Cardiac muscle cell (in vitro differentiated cells and primary cell): ENCODE measurements around the gene CASK. TPM values are rescaled to one million over a fixed set of nuclear protein-coding genes. Genes with fewer than 3 reads are reported as not detected.
"Not testable (repeated sequence)": the region's sequence is repeated elsewhere in the genome, so short reads cannot be mapped to it uniquely, and the experiment has no call there.

Source experiments
- DNase-seq, 2 donors: peaks; one replicate each; pipeline versions ENCODE4 v3.0.0 to v3.0.0-alpha.2; 2010 to 2017; ENCODE audit warnings: low read depth in 1 of 2, low spot score in 1 of 2
- H3K27ac ChIP-seq: fragments of 200-600 bp; sonication (generic); 2 replicates; pipeline ENCODE4 v1.5.1; 2016
- H3K27me3 ChIP-seq: fragments of 200-600 bp; sonication (generic); 2 replicates; pipeline ENCODE4 v1.6.0; 2016; ENCODE audit warnings: control low read depth
- H3K36me3 ChIP-seq: fragments of 200-600 bp; sonication (generic); 2 replicates; pipeline ENCODE4 v1.5.1; 2016; ENCODE audit warnings: control low read depth
- H3K4me1 ChIP-seq: fragments of 200-600 bp; sonication (generic); 2 replicates; pipeline ENCODE4 v1.8.1; 2017; ENCODE audit warnings: low read depth, mild to moderate bottlenecking, mixed run types
- H3K4me3 ChIP-seq: fragments of 200-600 bp; sonication (generic); 2 replicates; pipeline ENCODE4 v1.5.1; 2016; ENCODE audit warnings: mild to moderate bottlenecking
- H3K9me3 ChIP-seq: fragments of 200-600 bp; sonication (generic); 2 replicates; pipeline ENCODE4 v1.5.1; 2017; ENCODE audit warnings: low read depth, mild to moderate bottlenecking, control low read depth
- polyA plus RNA-seq: library from polyadenylated mRNA; unstranded; fragments of >200 nt; fragmentation: Nextera tagmentation; extraction: Ambion mirVana; gene quantifications from 2 replicates; pipeline ENCODE4 v1.2.1, GENCODE V29; 2016
- total RNA-seq: library from RNA; depleted of rRNA; stranded (reverse); fragments of >200 nt; gene quantifications from 2 replicates; pipeline ENCODE4 v1.2.3, GENCODE V29; 2016
- TF ChIP-seq, protein P1 (sequence below): IDR thresholded peaks from 2 replicates; pipeline ENCODE4 v1.5.1; 2012; ENCODE audit warnings: low read depth, mild to moderate bottlenecking, low read length

The CASK gene
- total and polyA plus RNA-seq, 2 experiments from 2014 or later = 40.0 to 44.6 TPM

DNA sequence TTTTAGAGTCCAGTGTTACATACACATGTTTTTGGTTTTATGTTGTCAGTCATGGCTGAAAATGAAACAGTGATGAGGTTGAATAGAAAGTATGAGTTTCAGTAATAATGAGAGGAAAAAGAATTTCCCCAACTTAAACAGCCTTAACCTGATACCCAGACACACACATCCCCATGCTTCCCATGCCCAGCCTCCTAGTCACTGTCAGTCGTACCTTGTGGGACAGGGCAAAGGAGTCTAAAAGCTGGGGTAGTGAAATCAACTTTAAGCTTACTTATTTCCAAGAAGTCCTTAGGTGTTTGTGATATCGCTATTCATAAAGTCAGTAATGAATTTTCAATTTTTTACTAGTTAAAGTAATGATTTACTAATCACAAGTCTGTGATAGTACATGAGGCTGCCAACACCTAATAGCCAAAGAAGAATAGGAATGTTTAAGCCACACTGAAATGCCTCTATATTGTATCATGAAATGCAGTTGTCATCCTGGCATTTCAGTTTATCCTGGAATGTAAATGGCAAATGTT, 258.9 kb downstream of the CASK start:
- no peak overlapping the region for H3K4me3 ChIP-seq
- no peaks in the 10 kb centered on the region for H3K9me3 ChIP-seq
- H3K27ac ChIP-seq = no peak overlapping the region
- H3K36me3 ChIP-seq = peaks cover 10% of the 10 kb centered on the region
- H3K4me1 ChIP-seq = no peaks in the 10 kb centered on the region
- TF ChIP-seq, protein P1, sequence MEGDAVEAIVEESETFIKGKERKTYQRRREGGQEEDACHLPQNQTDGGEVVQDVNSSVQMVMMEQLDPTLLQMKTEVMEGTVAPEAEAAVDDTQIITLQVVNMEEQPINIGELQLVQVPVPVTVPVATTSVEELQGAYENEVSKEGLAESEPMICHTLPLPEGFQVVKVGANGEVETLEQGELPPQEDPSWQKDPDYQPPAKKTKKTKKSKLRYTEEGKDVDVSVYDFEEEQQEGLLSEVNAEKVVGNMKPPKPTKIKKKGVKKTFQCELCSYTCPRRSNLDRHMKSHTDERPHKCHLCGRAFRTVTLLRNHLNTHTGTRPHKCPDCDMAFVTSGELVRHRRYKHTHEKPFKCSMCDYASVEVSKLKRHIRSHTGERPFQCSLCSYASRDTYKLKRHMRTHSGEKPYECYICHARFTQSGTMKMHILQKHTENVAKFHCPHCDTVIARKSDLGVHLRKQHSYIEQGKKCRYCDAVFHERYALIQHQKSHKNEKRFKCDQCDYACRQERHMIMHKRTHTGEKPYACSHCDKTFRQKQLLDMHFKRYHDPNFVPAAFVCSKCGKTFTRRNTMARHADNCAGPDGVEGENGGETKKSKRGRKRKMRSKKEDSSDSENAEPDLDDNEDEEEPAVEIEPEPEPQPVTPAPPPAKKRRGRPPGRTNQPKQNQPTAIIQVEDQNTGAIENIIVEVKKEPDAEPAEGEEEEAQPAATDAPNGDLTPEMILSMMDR = no peak
- DNase-seq = no peak
- H3K27me3 ChIP-seq = no peaks in the 10 kb centered on the region

DNA sequence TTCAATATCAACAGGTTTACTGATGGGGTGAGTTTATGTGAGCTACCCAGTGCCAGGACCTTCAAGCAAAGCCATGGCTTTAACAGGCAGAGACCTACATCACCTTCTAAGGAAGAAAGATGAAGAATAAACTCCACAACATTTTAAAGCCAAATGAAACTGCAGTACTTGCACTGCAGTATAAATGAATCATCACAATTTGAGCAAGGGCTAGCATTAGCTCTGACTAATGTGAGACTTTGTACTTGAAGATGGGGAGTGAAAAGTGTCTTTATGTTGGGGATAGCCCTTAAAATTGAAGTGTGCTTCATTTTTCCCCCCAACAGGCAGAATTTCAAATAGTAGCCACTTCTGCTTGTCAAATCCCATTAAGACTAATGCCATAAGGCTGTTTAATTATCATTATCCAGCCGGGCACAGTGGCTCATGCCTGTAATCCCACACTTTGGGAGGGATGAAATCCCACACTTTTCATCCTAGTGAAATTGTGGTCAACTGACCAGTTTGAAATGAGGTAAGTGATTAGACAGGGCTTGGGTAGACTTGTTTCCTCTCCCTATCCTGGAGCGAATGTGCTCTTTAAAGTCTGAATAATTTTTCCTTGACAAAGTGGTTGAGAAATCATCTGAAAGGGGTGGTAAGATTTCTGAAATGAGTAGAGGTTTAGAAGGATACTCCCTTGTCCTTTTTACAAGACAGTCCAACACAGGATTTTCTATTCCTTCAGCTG, 261.8 kb downstream of the CASK start:
- H3K36me3 ChIP-seq = peaks cover 16% of the 10 kb centered on the region
- peak in 1 of 2 donors; percentile 26 for DNase-seq
- no peaks in the 10 kb centered on the region for H3K9me3 ChIP-seq
- no peaks in the 10 kb centered on the region for H3K27me3 ChIP-seq
- H3K4me3 ChIP-seq = no peak overlapping the region
- TF ChIP-seq, protein P1 = no peak
- H3K27ac ChIP-seq = no peak overlapping the region
- no peaks in the 10 kb centered on the region for H3K4me1 ChIP-seq

DNA sequence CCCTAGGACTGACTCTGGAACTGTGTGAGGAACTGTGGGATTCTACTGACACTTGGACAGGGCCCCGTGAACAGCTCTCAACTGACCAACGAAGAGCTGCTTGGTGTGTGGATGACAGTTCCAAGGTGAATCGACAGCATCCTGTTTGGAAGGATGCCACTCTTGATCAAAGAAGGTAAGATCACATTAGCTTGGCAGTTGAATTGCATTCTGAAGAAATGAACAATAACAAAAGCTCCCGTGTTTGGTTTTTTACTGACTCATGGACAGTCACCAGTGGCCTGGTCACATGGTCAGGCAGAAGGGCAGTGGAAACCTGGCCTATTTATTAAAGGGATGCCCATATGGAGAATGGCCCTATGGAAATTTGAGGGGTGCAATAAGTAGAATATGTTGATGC, 267.7 kb downstream of the CASK start:
- H3K27me3 ChIP-seq = no peaks in the 10 kb centered on the region
- H3K9me3 ChIP-seq = no peaks in the 10 kb centered on the region
- H3K27ac ChIP-seq = no peak overlapping the region
- no peak for DNase-seq
- H3K36me3 ChIP-seq = peaks cover 20% of the 10 kb centered on the region
- H3K4me3 ChIP-seq = no peak overlapping the region
- H3K4me1 ChIP-seq = no peaks in the 10 kb centered on the region
- TF ChIP-seq, protein P1 = no peak

DNA sequence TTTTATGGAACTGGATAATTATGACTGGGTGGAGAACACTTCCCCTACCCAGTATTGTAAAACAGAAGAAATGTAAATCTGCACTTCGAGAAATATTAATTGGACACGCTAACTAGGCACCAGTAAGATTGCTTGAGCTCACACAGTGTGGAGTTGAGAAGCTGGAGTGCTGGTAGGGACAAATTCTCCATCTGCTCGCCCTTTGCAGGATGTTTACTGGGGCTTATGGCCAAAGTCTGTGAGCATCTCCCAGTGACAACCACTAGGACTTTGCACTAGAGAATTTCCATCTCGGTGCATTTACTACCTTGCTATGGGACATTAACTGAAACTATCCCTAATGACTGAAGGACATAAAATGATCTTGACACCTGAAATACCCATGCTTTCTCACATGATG, 268.3 kb downstream of the CASK start:
- Histone ChIP-seq H3K4me3 (no peak overlapping the region), H3K27me3 (no peaks in the 10 kb centered on the region), H3K36me3 (peaks cover 17% of the 10 kb centered on the region), H3K4me1 (no peaks in the 10 kb centered on the region), H3K9me3 (no peaks in the 10 kb centered on the region), H3K27ac (no peak overlapping the region)
- TF ChIP-seq, protein P1 = no peak
- no peak for DNase-seq

DNA sequence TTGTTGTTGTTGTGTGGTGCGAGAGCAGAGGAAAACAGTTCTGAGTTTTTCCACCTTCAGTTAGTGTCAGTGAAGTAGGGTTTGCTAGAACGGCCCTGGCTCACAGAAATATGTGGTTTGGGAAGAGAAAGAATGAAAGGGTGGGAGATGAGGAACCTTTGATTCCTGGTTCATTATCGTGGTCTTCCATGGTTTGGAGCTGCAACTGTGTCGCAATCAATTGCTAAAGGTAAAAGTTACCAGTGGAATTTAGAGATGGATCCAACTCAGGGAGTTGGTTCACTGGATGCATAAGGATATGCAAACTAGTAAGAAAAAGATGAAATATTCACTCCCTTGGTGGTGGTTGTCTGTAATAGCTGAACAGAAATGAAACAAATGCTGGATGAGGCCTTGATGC, 270.2 kb downstream of the CASK start:
- no peak overlapping the region for H3K4me3 ChIP-seq
- TF ChIP-seq, protein P1 = no peak
- H3K27ac ChIP-seq = no peak overlapping the region
- no peaks in the 10 kb centered on the region for H3K27me3 ChIP-seq
- no peak for DNase-seq
- no peaks in the 10 kb centered on the region for H3K4me1 ChIP-seq
- no peaks in the 10 kb centered on the region for H3K9me3 ChIP-seq
- H3K36me3 ChIP-seq = peaks cover 6% of the 10 kb centered on the region

DNA sequence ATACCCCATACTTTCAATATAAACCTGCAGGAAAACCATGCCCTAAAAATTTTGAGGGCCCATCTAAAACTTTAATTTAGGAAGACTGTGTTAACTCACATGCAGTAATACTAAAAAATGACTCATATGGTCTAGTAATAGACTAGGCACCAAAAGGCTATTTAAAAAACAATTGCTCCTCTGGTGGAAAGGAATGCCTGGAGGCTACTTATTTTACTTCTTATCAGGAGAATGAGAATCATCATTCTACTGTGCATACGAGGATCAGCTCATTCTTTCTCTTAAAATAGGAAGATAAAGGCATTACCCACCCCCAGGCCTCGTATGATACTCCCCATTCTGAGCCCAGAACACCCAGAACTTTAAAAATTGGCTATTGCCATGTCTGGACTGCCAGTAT, 277.2 kb downstream of the CASK start:
- H3K27me3 ChIP-seq, H3K9me3 ChIP-seq, H3K4me1 ChIP-seq, H3K36me3 ChIP-seq, H3K27ac ChIP-seq, H3K4me3 ChIP-seq, DNase-seq: not testable (repeated sequence)
